PC-9 (cell line): ENCODE measurements around the gene RBFOX1.

Experiments
- CTCF ChIP-seq: fragments of 200-600 bp; sonication (generic); conservative IDR thresholded peaks from 2 replicates; pipeline ENCODE4 v1.6.1; 2017; ENCODE audit warnings: mixed run types, antibody characterized with exemption, mild to moderate bottlenecking, moderate library complexity
- EZH2 ChIP-seq: fragments of 200-600 bp; sonication (generic); IDR thresholded peaks from 2 replicates; pipeline ENCODE4 v1.8.0; 2017; ENCODE audit warnings: antibody characterized with exemption, low read depth

GRCh38 chr16:7638306-7638705 lies 305.7 kb downstream of the RBFOX1 start:
- TF ChIP-seq CTCF (no peak), EZH2 (no peak)
